Amniotic stem cell (primary cell): ENCODE results near the gene DRAM1.

ENCODE experiments used
- DNase-seq: peaks from one replicate; lab custom pipeline; 2025; lab: John Stamatoyannopoulos, UW

DRAM1 gene

DNA sequence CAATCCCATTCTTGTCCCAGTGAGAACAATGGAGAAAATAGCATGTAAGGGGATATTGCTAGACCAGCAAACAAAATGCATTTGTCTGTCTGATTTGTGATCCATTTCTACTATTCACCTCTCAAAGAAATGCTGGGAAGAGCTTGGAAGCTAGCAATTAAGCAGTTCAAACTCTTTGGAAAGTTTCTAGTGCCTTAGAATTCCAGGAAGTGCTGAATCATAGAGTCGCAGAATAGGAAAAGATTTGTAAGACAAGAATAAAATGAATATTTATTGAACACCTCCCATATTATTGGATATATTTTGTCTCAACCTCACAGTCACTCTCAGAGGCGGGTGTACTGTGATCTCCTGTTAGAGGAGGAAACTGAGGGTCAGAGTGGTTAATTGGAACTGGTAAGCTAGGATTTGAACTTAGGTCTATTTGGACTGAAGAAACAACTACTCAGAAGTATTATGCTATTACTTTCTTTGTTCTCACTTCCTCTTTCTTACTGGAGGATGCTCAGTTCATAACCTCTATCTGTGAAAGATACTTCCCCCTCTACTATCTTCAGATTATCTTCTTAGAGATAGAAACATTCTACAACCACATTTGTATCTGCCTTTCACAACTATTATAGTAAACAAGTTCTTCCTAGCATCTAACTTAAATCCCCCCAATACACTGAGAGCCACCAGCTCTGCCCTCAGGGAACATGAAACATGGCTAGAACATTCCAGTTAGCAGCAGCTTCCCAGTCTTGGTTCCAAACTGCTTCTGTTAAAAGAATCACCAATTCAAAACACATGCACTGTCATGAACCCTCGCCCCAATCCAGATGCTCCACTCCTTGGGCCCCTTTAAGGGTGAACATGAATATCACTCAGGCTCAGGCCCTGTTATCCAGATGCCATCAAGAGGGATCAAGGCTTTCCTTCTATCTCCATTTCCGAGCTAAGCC lies 64.2 kb downstream of the DRAM1 start:
- DNase-seq: no peak

DNA sequence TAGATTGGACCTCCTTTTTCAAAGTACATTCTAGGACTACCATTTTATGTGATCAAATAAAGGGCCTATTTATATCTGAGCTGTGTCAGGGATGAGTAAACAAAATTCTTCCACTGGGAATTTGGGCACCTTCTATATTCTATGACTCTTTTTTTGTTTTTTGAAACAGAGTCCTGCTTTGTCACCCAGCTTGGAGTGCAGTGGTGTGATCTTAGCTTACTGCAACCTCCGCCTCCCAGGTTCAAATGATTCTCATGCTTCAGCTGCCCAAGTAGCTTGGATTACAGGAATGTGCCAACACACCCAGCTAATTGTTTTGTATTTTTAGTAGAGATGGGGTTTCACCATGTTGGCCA lies 64.8 kb downstream of the DRAM1 start:
- no peak for DNase-seq

DNA sequence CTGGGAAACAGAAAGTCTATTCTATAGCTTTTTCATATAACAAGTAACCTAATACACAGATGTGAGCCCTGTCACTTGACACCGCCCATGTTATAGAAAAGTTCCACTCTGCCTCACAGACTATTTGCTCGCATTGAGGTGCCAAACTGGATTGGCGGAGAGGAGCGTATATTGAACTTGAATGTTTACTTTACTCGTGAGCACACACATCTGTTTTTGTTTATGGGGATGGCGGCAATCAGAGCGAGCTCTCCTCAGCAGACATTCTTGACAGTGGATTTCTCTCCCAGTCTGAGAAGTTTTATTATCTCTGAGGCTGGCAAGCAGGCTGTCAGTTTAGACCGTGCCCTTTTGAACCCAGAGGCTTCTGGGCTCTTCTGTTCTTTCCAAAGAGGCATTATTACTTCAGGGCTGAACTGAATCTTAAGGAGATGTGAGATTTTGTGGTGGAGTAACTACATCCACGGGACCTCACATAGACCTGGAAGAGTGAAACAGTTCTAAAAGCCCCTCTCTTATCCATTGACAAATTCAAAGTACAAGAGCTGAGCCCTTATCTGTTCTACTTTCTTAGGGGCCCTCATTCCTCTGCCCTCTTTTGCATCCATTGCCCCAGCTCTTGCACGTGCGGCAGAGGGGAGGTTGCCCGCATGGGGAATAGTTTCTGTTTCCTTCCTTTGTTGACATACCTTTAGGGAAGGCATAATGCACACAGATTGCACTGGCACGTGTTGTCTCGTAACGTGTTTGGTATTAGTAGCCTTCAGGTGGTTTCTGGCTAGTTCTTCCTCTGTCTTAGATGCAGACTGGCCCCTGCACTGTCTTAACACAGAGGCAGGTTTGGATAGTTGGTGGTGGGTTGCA lies 68.2 kb downstream of the DRAM1 start:
- DNase-seq: no peak

DNA sequence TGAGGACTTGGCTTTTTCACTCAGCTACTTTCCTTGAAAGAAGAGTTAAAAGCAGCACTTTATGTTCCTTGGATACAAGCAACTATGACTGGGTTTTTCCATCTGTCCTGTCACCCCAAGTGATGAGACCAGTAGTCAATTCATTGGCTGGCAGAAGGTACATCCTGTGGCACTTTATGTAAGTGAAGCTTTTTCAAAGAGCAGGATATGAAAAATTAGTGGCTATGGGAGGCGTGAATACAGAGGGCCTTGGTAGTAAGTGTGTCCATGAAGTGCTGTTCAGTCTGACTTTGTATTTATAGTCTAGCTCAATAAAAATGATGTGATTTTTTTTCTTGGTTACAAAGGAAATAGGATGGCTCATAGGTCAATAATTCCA lies 68.8 kb downstream of the DRAM1 start:
- no peak for DNase-seq

DNA sequence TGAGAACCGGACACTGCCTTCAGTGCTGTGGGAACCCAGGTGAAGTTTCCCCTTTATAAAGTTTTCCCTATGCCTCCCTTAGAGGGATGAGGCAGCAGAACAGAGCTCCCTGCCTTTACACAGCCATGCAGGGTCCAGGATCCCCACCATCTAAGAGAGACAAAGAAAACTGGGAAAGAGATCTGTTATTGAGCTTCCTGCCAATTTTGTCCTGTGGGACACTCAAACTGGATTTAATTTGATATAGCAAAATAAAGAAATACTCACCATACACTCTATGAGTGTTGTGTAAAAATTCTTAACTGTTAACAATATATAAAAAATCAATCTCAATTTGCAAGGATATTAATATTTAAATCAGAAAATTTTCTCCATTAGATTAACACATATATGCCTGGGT lies 69.9 kb downstream of the DRAM1 start:
- DNase-seq: no peak

DNA sequence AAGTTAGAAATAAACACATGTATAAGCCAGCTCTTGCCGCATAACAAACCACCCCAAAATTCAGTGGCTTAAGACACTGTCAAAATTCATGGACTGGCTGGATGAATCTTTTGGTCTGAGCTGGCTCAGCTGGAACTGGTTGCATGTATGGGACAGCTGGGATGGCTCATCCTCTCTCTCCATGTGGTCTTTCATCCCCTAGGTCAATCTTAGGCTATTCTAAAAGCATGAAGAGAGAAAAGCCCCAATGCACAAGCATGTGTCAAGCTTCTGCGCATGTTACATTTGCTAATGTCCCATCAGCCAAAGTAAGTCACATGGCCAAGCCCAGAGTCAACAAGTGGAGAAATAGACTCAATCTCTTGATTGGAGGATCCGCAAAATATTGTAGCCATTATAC lies 71.0 kb downstream of the DRAM1 start:
- DNase-seq: no peak

DNA sequence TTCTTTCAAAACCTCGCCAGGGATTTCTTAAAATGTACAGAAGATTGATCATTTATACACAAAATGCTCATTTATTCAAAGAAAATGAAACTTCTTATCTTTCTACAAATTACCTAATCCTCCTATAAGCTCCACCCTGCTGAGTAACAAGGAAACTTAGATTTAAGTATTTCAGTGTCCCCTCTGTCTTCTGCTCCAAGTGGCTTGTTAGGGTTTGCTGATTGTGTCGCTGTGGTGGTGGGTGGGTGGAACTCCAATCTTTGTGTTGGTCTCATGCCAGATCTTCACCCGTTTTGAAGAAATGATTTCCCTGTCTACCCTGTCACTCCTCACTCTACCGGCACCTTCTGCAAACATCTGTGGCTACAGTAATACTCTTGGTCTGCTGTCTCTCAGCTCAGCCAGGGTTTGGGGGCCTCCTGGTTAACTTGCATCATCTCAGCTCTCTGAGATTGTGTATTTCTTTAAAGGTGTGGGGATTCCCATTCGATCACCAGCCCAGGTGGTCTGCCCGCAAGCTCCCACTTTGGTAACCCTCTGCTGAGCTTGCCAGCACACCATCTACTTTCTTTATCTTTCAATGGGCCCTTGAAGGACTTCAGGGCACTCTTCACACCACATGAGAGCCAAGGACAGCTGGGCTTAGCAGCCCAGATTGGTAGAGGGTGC lies 73.8 kb downstream of the DRAM1 start:
- no peak for DNase-seq

DNA sequence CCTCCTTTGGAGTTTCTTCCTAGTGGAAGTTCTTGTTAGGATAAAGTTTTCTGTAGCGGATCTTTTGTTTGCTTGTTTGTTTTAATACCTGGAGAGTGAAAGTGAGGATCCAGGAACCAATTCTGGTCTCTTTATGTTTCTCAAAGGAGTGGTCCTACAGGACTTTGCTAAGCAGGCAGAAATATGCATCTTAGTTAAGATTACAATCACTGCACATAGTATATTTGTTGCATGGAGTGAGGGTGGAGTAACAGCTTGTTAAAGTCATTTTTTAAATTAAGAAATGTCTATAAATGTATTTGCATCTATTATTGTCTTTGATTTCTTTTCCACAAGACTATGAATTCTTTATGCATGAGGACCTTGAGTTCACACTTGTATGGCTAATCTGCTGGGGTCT lies 76.7 kb downstream of the DRAM1 start:
- DNase-seq: no peak

DNA sequence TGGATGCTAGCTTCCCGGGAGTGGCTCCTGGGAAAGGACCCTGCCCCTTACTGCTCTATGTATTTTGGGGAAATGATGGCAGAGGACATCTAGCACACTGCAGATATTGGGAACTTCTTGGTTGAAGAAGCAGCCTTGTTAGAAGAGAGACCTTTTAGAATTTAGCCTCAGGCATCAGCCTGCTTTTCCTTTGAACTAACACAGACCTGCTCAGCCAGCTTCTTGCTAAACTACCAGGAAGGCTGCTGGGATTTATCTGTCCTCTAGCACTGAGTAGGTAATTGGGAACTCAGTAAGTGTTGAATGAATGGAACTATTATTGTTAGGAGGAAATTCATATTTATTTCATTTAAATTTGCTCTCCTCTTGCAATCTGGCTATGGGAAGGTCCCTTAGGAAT lies 77.3 kb downstream of the DRAM1 start:
- no peak for DNase-seq

DNA sequence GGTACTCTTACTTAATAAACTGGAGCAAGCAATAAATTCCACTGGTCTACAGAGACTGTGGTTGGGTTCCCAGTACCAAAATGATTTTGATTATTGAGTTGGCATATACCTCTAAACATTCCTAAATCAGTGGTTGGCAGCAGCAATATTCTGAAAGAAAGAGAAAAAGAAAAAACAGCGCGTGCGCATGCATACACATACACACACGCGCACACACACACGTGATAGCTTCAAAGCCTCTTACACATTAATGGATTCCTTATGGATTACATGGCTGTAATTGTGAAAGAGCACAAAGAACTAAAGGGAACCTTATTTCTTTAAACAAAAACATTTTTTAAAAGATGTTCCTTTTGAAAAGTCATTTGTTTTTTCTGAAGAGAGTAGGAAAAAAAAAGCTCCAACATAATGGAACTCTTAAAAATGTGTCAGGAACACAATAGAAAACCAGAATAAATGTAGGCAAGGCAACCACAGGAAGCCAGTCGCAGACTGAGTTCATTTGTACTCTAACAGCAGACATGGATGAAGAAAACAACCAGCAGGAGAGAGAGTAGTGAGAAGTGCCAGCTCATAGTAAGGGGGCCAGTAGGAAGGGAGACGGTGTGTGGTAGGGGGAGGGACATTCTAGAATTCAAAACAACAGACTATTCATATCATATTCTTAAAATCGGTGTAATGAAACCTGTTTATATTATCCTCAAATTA lies 80.0 kb downstream of the DRAM1 start:
- DNase-seq: no peak

DNA sequence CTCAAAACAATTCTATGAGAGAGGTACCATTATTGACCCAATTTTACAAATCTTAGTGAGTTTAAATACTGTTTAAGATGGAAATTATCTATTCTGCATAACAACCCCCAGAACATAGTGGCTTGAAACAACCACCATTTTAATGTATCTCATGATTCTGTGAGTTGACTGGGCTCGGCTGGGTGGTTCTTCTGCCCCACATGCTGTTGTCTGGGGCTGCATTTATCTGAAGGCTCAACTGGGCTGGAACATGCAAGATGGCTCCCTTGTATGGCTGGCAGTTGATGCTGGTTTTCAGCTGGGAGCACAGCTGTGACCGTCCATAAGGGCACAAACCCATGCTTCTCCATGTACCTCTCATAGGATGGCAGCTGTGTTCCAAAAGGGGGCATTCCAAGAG lies 82.2 kb downstream of the DRAM1 start:
- no peak for DNase-seq

DNA sequence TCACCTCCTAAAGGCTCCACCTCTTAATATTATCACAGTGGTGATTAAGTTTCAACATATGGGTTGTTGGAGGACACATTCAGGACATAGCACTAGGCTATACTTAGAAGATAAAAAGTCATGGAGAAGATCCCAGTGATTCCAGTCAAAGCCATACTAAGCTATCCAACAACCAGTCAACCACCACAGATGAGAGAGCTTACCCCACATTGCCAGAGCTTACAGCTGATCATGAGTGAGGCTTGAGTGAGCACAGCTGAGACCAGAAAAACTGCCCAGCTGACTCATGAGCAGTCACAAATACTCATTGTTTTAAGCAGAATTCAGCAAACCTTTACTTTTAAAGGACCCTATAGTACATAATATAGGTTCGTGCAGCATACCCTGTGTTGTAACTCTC lies 85.1 kb downstream of the DRAM1 start:
- DNase-seq: no peak

DNA sequence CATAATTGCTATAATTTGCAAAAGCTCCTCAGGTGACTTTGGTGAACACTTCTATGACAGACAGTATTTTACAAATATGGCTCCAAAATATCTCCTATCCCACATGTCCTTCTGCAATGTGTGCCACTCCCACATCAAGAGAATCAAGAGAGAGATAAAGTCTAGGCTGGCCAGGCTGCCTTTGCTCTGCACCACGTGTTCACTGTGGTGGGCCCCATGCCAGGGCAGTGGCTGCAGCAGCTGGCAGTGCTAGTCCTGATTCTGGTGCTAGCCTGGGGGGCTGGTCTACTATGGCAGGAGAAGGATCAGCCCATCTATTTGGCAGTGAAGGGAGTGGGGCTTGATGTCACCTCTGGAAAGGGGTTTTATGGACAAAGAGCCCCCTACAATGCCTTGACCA lies 86.3 kb downstream of the DRAM1 start:
- no peak for DNase-seq

DNA sequence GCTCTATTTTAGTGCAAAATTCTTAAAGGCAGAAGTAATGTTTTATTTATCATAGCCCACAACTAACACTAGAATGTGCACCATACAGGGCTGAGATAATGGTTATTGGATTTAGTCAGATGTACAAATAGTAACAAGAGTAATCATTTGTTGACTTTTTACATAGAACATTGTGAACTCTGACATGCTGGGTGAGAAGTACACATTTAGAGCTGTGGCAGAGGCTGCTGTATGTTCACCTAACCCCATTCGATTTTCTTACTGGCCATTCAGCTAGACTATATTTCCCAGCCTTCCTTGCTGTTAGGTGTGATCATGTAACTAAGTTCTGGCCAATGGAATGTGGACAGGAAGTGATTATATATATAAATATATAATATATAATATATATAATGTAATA lies 89.1 kb downstream of the DRAM1 start:
- DNase-seq: no peak

DNA sequence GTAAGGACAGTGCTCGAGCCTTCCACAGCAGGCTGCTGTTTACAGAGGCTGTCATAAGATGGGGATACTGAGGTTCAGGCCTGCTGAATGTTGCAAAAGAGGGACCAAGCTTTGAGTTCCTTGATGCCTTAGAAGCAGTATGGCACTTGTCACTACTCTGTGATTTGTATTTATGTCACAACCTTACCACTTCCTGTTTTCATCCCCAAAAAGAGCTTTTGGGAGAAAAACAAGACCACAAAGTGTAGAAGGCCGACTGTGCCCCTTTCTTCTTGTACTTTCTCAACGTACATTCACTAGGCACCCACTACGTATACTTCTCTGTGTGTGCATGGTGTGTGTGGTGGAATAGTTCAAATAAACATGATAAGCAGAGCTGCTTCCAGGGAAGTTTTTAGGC lies 90.1 kb downstream of the DRAM1 start:
- DNase-seq: no peak

DNA sequence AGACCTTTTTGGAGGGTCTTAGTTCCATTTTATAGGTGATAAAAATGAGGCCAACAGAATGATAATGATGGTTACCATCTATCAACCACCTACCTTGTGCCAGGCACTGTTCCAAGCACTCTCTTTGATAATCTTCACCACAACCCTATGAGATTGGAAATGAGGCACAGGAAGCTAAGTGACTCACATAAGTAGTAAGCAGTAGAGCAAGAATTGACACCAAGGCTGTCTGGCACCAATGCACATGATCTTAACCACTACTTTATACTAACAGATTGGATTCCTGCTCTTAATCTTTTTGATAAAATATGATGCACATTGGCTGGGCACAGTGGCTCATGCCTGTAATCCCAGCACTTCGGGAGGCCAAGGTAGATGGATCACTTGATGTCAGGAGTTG lies 91.4 kb downstream of the DRAM1 start:
- DNase-seq: no peak
